Hematopoietic multipotent progenitor cell (in vitro differentiated cells): Measurements from ENCODE around the gene SERPINB12. TPM values are rescaled to one million over a fixed set of nuclear protein-coding genes. Genes with fewer than 3 reads are reported as not detected.

Source experiments
- DNase-seq, 3 donors: peaks; one replicate each; pipeline ENCODE4 v3.0.0-alpha.2; 2011 to 2015; ENCODE audit warnings: low read depth in 2 of 3, low spot score in 2 of 3
- total RNA-seq: library from RNA; depleted of rRNA; stranded (reverse); fragments of >200 nt; gene quantifications from one replicate; pipeline ENCODE4 v1.2.3, GENCODE V29; 2012

SERPINB12 gene, protein sequence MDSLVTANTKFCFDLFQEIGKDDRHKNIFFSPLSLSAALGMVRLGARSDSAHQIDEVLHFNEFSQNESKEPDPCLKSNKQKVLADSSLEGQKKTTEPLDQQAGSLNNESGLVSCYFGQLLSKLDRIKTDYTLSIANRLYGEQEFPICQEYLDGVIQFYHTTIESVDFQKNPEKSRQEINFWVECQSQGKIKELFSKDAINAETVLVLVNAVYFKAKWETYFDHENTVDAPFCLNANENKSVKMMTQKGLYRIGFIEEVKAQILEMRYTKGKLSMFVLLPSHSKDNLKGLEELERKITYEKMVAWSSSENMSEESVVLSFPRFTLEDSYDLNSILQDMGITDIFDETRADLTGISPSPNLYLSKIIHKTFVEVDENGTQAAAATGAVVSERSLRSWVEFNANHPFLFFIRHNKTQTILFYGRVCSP
- total RNA-seq = not detected

DNA sequence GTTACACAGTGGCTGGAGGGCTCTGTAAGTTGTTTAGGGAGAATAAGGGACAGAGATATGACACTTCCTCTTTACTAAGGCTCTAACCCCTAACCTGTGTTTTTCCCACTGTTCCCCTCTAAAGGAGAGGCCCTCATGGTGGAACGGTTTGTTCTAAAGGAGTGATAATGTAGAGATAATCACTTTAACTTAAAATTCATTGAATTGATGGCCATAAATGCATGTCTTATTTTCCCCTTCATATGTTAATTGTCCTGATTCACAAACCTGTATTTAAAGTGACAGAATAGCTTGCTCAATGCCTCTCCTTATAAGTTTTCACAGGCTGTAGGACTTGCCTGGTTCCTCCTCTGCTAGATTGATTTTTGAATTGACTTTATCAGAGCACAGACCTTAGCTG lies at the start of gene SERPINB12:
Gene SERPINB12 (plus strand): TSS at position 301 of the 400 bp plus-strand sequence. CDS start 13,791 bp downstream, outside the sequence.
- DNase-seq = no peak

DNA sequence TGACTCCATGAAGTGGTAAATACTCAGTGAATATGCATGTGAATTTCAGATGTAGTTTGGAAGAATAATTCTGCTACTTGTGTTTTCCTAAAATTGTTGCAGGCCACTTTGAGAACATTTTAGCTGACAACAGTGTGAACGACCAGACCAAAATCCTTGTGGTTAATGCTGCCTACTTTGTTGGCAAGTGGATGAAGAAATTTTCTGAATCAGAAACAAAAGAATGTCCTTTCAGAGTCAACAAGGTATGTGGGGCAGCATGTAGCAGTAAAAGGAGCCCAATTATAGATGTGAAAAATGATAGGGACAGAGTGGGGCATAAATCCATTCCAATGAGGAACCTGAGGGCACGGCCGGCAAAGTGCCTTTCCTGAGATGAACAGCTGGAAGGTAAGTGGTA lies 49.3 kb upstream of the SERPINB12 start:
- DNase-seq = no peak

DNA sequence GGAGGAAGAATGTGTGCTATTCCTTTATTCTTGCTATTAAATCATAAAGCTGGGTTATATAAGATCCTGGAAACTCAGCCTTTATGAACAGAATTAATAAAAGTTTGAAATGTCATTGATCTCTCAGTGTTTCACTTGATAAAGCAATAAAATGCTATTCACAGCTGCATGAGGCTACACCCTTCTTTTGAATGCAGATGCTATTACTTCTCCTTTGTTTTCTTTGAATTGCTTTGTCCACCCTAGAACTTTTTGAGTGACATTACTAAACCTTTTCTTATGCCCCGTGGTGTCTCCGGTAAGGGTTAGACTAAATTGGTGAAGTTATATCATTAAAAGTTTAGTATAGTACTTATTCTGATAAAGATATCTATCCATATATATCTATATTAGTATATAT lies 46.5 kb upstream of the SERPINB12 start:
- DNase-seq = no peak

DNA sequence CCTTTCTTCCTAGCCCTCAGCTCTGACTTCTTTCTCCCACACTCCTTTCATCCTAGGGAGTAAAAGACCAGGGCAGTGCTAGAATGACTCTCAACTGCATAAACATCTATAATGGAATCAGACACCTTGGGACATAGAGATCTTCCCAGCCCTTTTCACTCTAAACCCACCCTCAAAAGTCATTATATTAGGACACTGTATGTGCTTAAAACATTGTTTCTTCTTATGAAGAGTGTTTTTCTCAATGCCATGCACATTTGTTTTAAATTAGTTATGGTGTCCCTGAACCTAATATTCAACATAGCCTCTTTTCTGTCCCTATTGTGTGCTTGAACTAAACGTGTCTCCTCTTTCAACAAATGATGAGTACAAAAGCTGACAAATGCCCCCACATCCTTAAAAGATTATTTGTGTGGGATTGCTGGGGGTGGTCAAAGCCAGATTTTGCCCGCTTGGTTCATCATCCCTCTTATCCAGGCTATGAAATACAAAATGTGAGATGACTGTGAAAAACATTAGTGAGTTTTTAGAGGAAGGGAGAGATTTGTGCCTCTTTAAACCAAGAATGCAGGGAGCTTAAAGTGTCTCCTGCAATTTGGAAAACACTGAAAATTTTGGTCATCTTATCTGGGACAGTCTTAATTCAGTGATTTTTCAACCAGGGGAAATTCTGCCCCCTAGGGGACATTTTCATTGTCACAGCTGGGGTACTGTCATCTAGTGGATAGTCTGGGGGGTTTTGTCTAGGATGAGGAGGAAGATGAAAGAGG lies 36.4 kb upstream of the SERPINB12 start:
- peak in 2 of 3 donors; percentile 34 to 62 for DNase-seq

DNA sequence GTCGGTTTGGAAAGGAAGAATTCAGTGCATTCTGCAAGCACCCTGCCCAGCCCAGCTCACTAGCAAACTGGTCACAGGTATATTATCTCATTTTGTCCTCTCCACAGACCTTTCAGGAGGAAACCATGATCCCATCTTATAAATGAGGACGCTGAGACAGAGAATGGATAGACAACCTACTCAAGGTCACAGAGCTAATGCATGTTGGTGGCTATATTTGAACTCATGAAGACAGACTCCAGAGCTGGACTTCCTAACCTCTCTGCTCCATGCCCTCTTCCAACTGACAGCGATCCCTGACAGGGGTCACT lies 35.9 kb upstream of the SERPINB12 start:
- DNase-seq = no peak

DNA sequence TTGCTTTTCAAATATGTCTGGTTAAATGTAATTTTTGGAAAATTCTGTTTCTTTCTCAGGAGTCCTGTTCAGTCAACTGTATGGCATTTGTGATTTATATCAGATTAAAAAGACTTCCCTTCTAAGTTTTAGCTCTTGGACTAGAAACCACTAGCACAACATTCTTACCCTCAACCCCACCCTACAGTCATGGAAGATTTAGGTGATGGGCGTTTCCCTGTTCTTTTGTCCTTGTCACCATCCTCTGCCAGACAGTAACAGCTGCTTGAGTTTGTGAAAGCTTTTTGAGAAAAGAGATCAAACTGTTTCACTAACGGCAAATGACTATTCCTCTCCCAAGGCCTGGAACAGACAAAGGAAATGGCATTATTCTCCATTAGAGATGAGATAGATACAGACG lies 33.6 kb upstream of the SERPINB12 start:
- DNase-seq = peak in 1 of 3 donors; percentile 51

DNA sequence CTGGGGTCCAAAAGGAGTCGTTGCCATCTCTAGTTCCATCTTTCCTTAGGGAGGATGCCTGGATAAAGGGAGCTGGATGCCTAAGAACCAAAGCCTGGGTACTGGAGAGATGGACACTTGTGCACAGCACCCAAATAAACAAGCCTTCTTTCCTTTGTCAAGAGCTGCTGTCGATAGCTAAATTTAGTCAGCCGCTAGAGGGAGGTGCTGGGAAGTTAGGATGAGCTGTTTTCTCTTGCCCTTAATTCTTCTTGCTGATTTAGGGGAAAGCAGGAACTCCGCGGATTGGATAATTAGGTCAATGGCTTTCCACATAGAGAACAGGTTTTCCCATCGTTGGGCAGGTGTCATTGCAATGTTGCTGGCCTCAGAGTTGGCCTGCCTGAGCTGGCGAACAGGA lies 30.9 kb upstream of the SERPINB12 start:
- DNase-seq = peak in 2 of 3 donors; percentile 24 to 52

DNA sequence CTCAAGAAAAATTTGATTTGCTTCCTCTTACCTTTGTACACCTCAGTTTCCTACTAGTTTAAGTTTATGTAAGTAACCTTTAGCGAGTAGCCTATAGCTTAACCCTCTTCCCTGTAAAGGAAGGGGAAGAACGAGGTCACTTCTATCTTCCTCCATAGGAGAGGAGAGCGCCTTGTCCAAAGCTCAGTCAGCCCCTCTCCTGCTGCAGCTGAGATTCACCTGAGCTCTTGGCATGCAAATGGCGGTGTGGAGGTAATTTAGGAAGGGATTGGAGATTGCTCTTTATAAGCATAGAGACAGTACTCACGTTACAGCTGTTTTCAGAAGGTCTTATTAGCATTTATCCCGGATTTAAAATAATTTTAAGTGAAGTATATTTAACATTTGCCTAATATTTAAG lies 27.8 kb upstream of the SERPINB12 start:
- no peak for DNase-seq

DNA sequence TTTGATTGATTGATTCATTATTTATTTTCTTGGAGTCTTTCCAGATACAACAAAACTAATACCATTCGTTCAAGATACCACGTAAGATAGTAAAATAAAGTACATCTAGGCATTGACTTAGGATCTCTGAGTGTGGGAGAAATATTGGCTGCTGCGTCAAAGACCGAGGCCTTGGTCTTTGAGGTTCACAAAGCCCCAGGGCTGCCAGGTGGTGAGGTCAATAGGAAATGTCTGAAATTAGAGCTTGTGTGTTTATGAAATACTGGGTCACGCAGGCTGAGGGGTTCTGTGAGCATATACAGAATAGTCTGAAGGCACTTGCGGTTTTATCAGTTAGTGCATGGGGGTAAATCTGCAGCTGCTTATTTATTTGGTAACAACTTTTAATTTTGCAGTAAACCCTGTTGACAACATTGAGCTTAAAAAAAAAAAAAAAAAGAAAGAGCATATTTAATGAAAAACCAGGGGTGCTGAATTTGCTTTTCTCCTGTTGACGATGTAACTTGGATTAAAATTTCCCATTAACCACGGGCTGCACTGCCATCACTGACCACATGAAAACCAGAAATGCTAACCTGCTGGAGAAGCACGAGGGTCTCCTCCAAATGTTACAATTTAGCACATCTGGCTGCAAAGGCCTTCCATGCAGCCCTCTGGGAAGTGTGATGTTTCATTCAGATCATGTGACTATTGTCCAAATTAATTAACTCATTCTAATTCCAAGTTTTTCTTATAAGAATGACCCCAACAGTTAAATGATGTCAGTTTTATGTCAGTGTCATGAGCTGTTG lies 27.1 kb upstream of the SERPINB12 start:
- no peak for DNase-seq

DNA sequence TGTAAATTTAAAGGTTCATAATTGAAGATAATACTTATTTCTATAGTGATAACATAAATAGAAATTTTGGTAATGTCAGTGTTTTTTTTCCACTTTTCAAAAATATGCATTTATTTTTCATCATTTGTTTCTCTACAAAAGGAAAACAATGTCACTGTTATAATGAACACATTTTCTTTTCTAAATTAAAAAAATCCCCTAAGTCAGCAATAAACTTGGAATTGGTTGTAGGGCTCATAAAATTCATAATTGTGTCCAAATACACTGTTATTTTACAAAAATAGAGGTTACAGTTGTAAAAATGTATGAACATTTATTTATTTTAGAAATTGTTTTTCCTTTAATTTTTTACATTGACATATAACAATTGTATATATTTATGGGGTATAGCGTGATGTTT lies 26.4 kb upstream of the SERPINB12 start:
- DNase-seq = no peak

DNA sequence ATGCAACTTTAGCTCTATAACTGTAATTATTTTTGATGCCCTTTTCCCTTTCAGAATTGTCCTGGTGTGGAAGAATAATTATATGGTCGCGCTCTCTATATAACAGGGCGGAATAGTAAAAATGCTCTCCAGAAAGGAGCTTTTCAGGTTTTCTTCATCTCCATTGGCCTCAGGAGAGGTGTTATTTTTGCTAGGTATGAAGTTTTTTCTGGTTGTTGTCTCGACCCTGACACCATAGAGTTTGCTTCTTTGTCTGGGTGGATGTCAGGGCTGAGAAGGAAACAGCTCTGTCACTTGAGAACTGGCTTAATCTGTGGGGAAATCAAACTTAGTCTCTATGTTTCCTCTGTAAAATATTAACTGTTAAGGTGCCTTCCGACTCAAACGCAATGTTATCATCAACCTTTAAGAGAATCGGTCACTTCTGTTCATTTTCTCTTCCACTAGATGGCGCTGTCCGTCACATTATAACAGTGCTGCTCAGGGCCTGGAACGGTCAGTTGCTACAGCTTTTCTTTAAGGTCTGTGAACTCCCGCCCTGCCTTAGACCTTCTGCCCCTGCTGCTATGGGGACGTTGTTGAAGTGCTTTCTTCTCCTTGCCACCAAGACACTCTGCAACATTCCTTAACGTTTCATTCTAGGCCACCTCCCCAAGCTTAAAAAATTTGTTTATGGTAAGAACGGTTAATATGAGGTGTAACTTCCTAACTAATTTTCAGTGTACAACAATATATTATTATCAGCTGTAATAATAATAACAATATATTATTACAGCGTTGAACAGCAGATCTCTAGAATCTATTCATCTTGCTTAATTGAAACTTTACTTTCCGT lies 23.8 kb upstream of the SERPINB12 start:
- peak; percentile 26 to 88 (median 71) for DNase-seq

DNA sequence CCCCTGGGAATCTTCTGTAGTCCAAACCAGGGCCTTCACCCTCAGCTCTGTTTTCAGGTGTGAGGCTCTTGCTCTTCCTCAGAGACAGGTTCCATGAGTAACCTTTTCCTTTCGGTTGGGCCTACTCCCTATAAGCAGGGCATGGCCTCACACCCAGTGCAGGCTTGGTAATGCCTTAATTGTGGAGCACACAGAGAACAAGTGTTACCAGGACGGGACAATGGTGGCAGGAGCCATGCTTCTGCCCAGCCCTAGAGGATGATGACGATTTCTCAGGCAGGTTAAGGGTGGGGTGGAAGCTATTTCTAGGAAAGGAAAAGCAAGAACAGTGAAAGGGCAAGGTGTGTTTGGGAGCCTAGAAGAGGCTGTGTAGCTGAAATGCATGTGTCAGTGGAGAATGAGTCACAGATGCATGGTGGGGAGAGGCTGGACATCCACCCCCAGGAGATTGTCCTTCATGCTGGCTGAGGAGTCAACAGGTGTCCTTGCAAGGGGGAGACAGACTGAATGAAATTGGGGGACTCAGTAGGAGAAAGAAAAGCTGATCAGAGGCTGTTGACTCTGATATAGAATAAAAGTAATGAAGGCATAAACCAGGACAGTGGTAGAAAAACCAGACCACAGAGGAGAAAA lies 22.0 kb upstream of the SERPINB12 start:
- no peak for DNase-seq

DNA sequence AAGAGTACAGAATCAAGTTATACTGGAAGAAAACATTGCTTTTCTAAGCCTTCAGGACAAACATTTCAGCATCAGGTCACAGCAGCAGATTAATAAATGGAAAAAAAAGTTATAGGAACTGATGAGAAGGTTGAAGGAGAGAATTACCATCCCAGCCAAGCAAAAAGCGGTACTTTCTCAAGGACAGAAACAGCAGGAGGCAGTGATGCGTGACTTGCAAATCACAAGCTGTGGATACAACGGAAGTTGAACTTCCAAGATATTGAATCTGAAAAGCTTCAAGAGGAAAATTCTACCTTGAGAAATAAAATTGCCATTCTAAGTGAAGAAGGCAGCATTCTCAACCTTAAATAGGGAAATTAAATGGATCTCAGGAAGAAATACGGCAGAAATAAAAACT lies 18.5 kb upstream of the SERPINB12 start:
- DNase-seq = no peak

DNA sequence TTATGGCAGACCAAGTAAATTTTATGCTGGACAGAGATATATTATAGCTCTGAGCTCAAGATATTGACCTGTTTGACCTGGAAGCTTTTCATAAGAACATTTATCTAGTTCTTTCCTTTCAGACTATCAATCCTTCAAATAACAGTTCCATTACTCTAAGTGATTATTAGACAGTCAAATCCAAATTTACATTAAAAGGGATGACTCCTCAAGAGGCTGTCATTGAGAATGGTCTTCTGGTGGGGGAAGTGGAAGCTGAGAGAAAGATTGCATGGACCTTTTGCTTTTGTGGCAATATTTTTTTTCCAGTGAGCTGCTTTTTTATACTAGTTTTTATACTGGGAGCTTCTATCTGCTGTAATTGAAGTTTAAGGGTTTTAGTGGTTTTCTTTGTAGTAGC lies 14.9 kb upstream of the SERPINB12 start:
- DNase-seq = no peak

DNA sequence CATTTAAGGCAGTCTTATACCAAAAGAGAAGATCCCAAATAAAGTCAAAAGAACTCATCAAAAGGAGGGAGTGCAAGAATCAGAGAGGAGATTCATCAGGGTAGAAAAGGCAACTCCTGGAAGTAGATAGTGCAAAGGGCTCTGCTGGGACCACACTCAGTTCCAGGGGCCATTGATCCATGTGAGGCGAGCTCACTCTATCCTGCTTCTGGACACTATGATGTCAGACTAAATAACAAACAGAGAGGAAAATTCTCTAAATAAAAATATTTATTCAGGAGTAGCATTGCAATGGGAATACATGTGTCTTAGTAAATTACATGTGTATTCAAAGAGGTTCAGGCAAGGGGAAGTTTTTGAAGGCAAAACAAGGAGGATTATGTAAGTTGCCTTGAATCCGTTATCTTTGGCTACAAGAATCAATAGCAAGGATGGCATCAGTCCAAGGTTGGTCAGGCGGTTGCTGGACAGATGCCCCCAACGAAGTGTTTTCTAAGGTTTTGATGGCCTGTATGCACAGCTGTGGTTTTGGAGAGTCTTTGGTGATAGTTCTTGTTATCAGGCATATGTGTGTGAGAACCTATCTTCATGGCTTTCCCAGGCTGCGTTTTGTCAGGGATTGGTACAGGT lies 13.2 kb upstream of the SERPINB12 start:
- DNase-seq = no peak

DNA sequence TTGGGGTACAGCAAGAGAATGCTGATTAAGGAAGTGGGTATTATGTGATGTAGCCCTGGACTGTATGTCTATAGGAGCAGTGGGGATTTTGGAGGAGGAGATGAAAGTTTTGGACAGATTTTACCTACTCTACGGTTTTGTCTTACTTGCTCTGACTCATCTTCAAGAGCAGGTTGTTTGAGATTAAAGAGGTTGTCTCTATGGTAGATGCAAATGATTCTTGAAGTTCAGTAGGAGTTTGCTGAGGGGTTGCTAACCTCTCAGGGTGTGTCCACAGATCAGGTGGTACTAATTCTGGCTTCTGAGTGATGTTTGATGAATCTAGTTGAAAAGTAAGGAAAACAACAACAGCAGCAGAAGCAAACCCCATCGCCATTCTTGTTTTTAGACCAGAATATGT lies 9.7 kb upstream of the SERPINB12 start:
- no peak for DNase-seq

DNA sequence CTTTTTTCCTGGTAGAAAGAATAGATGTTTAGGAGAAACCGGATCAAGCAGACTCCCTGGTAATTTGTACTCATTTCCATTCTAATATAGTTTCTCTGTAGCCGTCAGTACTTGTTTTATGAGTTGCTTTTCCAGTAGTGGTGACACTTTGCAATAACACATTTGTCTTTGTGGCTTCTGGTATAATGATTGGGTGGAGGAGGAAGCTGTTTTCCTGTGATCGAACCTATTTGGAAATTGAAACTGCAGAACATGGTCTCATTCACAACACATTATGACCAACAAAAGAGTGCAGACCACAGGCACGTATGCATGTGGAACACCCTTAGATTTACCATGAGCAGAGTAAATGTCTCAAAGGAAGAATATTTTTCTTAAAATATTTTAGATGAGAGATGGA lies 7.6 kb upstream of the SERPINB12 start:
- DNase-seq = no peak

DNA sequence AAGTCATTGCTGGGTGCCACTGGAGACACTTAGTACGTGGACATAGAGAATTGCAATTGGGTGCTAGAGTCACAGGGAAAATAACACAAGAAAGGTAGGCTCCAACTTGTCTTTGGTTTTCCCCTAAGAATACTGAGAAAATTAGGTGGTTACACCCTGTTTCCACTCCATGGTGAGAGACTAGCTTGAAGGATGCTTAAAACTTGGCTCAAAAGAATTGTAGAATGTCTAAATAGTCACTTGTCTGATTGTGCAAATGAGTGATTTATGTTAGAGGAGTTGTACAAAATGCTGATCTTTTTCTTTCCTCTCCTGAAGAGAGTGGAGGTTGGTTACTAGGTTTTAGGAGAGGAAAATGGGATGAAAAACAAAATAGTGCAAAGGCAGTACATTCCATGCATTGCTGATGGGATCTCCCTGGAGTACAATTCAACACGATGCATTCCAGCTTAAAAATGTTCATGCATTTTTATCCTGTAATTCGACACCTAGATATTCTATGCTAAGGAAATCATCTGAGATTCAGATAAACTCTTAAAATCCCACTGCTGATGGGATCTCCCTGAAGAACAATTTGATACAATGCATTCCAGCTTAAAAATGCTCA lies 2.2 kb upstream of the SERPINB12 start:
- no peak for DNase-seq

DNA sequence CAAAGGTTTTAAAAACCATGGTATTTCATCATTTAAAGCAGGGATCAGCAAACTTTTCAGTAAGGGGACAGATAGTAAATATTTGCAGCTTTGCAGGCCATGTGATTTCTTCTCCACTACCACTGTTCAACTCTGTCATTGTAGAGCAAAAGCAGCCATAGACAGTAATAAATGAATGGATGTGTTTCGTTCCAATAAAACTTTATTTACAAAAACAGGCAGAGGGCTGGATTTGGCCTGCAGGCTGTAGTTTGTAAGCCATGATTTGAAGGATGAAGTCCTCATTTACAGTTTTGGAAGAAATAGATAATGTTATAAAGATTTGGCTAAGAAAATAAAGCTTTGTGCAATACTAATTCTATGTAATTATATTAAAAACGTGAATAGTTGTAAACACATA lies 1.8 kb downstream of the SERPINB12 start:
- no peak for DNase-seq
